HCT116 (cell line): Measurements from ENCODE around the gene SOCS3. TPM values are rescaled to one million over a fixed set of nuclear protein-coding genes. Genes with fewer than 3 reads are reported as not detected.

ENCODE experiments used
- ATAC-seq: fragments of 200-7000 bp; cut with Tn5 transposase; 2 replicates; pipeline ENCODE4 v1.9.1; 2020; ENCODE audit warnings: mild to moderate bottlenecking, moderate library complexity
- BruUV-seq: library from RNA; stranded (reverse); fragments of 400-500 nt; replicated peaks from 2 replicates; lab custom pipeline; 2021; lab: Mats Ljungman, UMichigan
- CTCF ChIA-PET: fragments of 300-600 bp; sonication (Branson Sonifier 250); formaldehyde crosslinking; loops from one replicate; lab custom pipeline; 2021; ENCODE audit warnings: antibody characterized with exemption; lab: Charles Lee
- POLR2A ChIA-PET: fragments of 300-600, 350-600 bp; sonication (Branson Sonifier 250); formaldehyde crosslinking; loops from one replicate; lab custom pipeline; 2021; ENCODE audit warnings: antibody characterized with exemption; lab: Charles Lee
- RAD21 ChIA-PET, 2 experiments: fragments of 300-600 bp; sonication (Branson Sonifier 250); formaldehyde crosslinking; loops; one replicate each; lab custom pipeline; 2023; ENCODE audit warnings: low total read pairs in 2 of 2; ENCODE audit not compliant: uncharacterized antibody in 2 of 2, unreplicated experiment in 2 of 2, low non-redundant PET in 1 of 2; lab: Charles Lee
- DNase-seq: peaks from one replicate; pipeline ENCODE4 v3.0.0-alpha.2; 2010; ENCODE audit warnings: low read depth, low spot score
- H2AFZ ChIP-seq: fragments of 200-600 bp; shearing (Covaris generic), sonication (generic); 2 replicates; pipeline ENCODE4 v1.6.1; 2017; ENCODE audit warnings: low read depth, mixed run types, mixed read lengths, antibody characterized with exemption, low read length; ENCODE audit not compliant: poor library complexity, severe bottlenecking
- H3K27ac ChIP-seq: 2 replicates; pipeline ENCODE4 v1.5.1; 2012; ENCODE audit warnings: low read depth, low read length
- H3K27me3 ChIP-seq: fragments of 200-600 bp; sonication (generic); 2 replicates; pipeline ENCODE4 v1.6.1; 2016; ENCODE audit warnings: mixed run types, low read length, mixed read lengths; ENCODE audit not compliant: insufficient read depth
- H3K36me3 ChIP-seq, 2 experiments: fragments of 200-500 bp in 1 of 2; fragments of 200-600 bp in 1 of 2; sonication (Bioruptor generic) in 1 of 2; sonication (generic) in 1 of 2; 2 replicates each; pipeline versions ENCODE4 v1.5.1 to v1.6.1; 2014 to 2016; ENCODE audit warnings: low read length in 2 of 2, inconsistent platforms in 1 of 2, mixed read lengths in 1 of 2, mixed run types in 1 of 2; ENCODE audit not compliant: insufficient read depth in 2 of 2, control insufficient read depth in 1 of 2
- H3K4me1 ChIP-seq, 2 experiments: fragments of 200-600 bp in 1 of 2; sonication (generic) in 1 of 2; 2 replicates each; pipeline versions ENCODE4 v1.5.1 to v1.6.1; 2012 to 2017; ENCODE audit warnings: low read length in 2 of 2, inconsistent platforms in 1 of 2, mild to moderate bottlenecking in 1 of 2, mixed read lengths in 1 of 2, mixed run types in 1 of 2, moderate library complexity in 1 of 2; ENCODE audit not compliant: insufficient read depth in 2 of 2, control insufficient read depth in 1 of 2
- H3K4me2 ChIP-seq: fragments of 200-600 bp; sonication (generic); 2 replicates; pipeline ENCODE4 v1.6.1; 2017; ENCODE audit warnings: mixed run types, low read length, mixed read lengths
- H3K4me3 ChIP-seq, 2 experiments: fragments of 200-600 bp in 1 of 2; sonication (generic) in 1 of 2; replicated peaks in 1 of 2; 2 replicates each; pipeline ENCODE4 v1.5.1; 2011 to 2016; ENCODE audit warnings: low read length in 2 of 2, control low read depth in 1 of 2, low read depth in 1 of 2, mild to moderate bottlenecking in 1 of 2, mixed read lengths in 1 of 2, mixed run types in 1 of 2
- H3K79me2 ChIP-seq: fragments of 200-600 bp; sonication (generic); 2 replicates; pipeline ENCODE4 v1.6.1; 2017; ENCODE audit warnings: mild to moderate bottlenecking, mixed run types, low read length, moderate library complexity, mixed read lengths; ENCODE audit not compliant: insufficient read depth
- H3K9ac ChIP-seq: fragments of 200-600 bp; sonication (generic); 2 replicates; pipeline ENCODE4 v1.6.1; 2016; ENCODE audit warnings: low read length, mixed read lengths
- H3K9me2 ChIP-seq: fragments of 200-600 bp; sonication (generic), shearing (Covaris generic); 2 replicates; pipeline ENCODE4 v1.6.1; 2017; ENCODE audit warnings: mixed run types, mild to moderate bottlenecking, moderate library complexity; ENCODE audit not compliant: insufficient read depth
- H3K9me3 ChIP-seq, 2 experiments: fragments of 200-500 bp in 1 of 2; fragments of 200-600 bp in 1 of 2; sonication (Bioruptor generic) in 1 of 2; sonication (generic) in 1 of 2; 2 replicates each; pipeline ENCODE4 v1.6.1; 2014 to 2017; ENCODE audit warnings: low read length in 2 of 2, mixed read lengths in 2 of 2, inconsistent platforms in 1 of 2, low read depth in 1 of 2, mild to moderate bottlenecking in 1 of 2, mixed run types in 1 of 2, moderate library complexity in 1 of 2; ENCODE audit not compliant: control insufficient read depth in 1 of 2, insufficient read depth in 1 of 2
- H4K20me1 ChIP-seq: fragments of 200-600 bp; sonication (generic), shearing (Covaris generic); 2 replicates; pipeline ENCODE4 v1.6.1; 2017; ENCODE audit warnings: mixed run types, mild to moderate bottlenecking, moderate library complexity; ENCODE audit not compliant: insufficient read depth
- CBX3 ChIP-seq: IDR thresholded peaks from 2 replicates; pipeline ENCODE4 v1.6.1; 2012; ENCODE audit warnings: low read depth
- CEBPB ChIP-seq: IDR thresholded peaks from 2 replicates; pipeline ENCODE4 v1.6.1; 2012; ENCODE audit warnings: low read depth
- EGR1 ChIP-seq: IDR thresholded peaks from 2 replicates; pipeline ENCODE4 v1.6.1; 2012; ENCODE audit warnings: low read depth
- ELF1 ChIP-seq: IDR thresholded peaks from 2 replicates; pipeline ENCODE4 v1.6.1; 2012; ENCODE audit warnings: low read depth, borderline replicate concordance
- EZH2 ChIP-seq: fragments of 200-600 bp; sonication (generic); IDR thresholded peaks from 2 replicates; pipeline ENCODE4 v1.6.1; 2017; ENCODE audit warnings: antibody characterized with exemption, mixed run types
- EZH2phosphoT487 ChIP-seq: fragments of 200-600 bp; IDR thresholded peaks from 2 replicates; pipeline ENCODE4 v1.6.1; 2018; ENCODE audit warnings: antibody characterized with exemption, borderline replicate concordance
- FOSL1 ChIP-seq: IDR thresholded peaks from 2 replicates; pipeline ENCODE4 v1.6.1; 2012; ENCODE audit warnings: low read depth
- JUND ChIP-seq: IDR thresholded peaks from 2 replicates; pipeline ENCODE4 v1.6.1; 2012
- POLR2A ChIP-seq: IDR thresholded peaks from 2 replicates; pipeline ENCODE4 v1.7.0; 2011; ENCODE audit warnings: borderline replicate concordance; ENCODE audit not compliant: insufficient read depth, insufficient read length; ENCODE audit errors: extremely low read depth
- POLR2AphosphoS5 ChIP-seq: IDR thresholded peaks from 2 replicates; pipeline ENCODE4 v1.6.1; 2011; ENCODE audit warnings: mild to moderate bottlenecking, low read depth, low read length, moderate library complexity
- RAD21 ChIP-seq: IDR thresholded peaks from 2 replicates; pipeline ENCODE4 v1.6.1; 2012; ENCODE audit warnings: low read depth, mild to moderate bottlenecking
- REST ChIP-seq: IDR thresholded peaks from 2 replicates; pipeline ENCODE4 v1.6.1; 2012; ENCODE audit warnings: low read depth
- SIN3A ChIP-seq: IDR thresholded peaks from 2 replicates; pipeline ENCODE4 v1.6.1; 2012; ENCODE audit warnings: low read depth
- SP1 ChIP-seq: IDR thresholded peaks from 2 replicates; pipeline ENCODE4 v1.6.1; 2012; ENCODE audit warnings: low read depth
- SRF ChIP-seq: IDR thresholded peaks from 2 replicates; pipeline ENCODE4 v1.6.1; 2012; ENCODE audit warnings: low read depth
- TCF7L2 ChIP-seq: IDR thresholded peaks from 2 replicates; pipeline ENCODE4 v1.7.0; 2011; ENCODE audit warnings: borderline replicate concordance, inconsistent platforms; ENCODE audit not compliant: insufficient read depth, insufficient read length; ENCODE audit errors: extremely low read depth
- YY1 ChIP-seq: IDR thresholded peaks from 2 replicates; pipeline ENCODE4 v1.6.1; 2011; ENCODE audit warnings: low read length, low read depth, moderate library complexity, mild to moderate bottlenecking; ENCODE audit not compliant: insufficient replicate concordance; ENCODE audit errors: extremely low read depth
- ZBTB33 ChIP-seq: IDR thresholded peaks from 2 replicates; pipeline ENCODE4 v1.6.1; 2011; ENCODE audit warnings: mild to moderate bottlenecking, low read length, moderate library complexity; ENCODE audit not compliant: insufficient replicate concordance; ENCODE audit errors: extremely low read depth
- ZFX ChIP-seq: fragments of 450-650 bp; IDR thresholded peaks from 2 replicates; pipeline ENCODE4 v1.6.1; 2017
- ZNF274 ChIP-seq: fragments of 200-500 bp; sonication (Bioruptor generic); IDR thresholded peaks from 2 replicates; pipeline ENCODE4 v1.6.1; 2014; ENCODE audit warnings: mild to moderate bottlenecking, low read depth, low read length, inconsistent platforms
- intact Hi-C: fragments of 100-400 bp; cut with micrococcal nuclease; formaldehyde crosslinking; loops from 2 replicates; pipeline ENCODE4 v1.10.0; 2022
- total RNA-seq: library from RNA; stranded (reverse); gene quantifications from one replicate; pipeline ENCODE4 v1.2.1, GENCODE V29; 2021; ENCODE audit not compliant: unreplicated experiment
- TF ChIP-seq, protein P1 (sequence below): IDR thresholded peaks from 2 replicates; pipeline ENCODE4 v1.6.1; 2012
- TF ChIP-seq, protein P2 (sequence below): IDR thresholded peaks from 2 replicates; pipeline ENCODE4 v1.6.1; 2012

SOCS3 gene
- total RNA-seq, 1 experiment from 2014 or later = 26.7 TPM

GRCh38 chr17:78315355-78316114 lies 44.3 kb downstream of the SOCS3 start:
- ATAC-seq (peak; percentile 56), DNase-seq (peak; percentile 88)
- Histone ChIP-seq H3K4me1 (peaks cover 52 to 83% of the 10 kb centered on the region in 2 experiments), H3K27me3 (no peaks in the 10 kb centered on the region), H3K36me3 (no peaks in the 10 kb centered on the region), H3K9me2 (no peaks in the 10 kb centered on the region), H3K9me3 (no peaks in the 10 kb centered on the region), H3K4me2 (peak overlapping the region; percentile 88), H3K4me3 (peak overlapping the region; percentile 57 to 60), H3K79me2 (no peaks in the 10 kb centered on the region), H3K9ac (peak overlapping the region; percentile 77), H3K27ac (peak overlapping the region; percentile 99), H4K20me1 (no peaks in the 10 kb centered on the region), H2AFZ (no peak overlapping the region)
- intact Hi-C loops = loop anchor here (2.0 kb wide), 2 partner anchors 27 to 45 kb away; partner anchors contain the start of gene SOCS3
- POLR2A ChIA-PET = interaction anchor here (0.6 to 3.9 kb wide), 11 partner anchors 9 to 608 kb away, joined by 3 to 21 read pairs (median 4); partner anchors contain the start of gene SOCS3
- CTCF ChIA-PET = interaction anchor here (1.4 to 3.4 kb wide), 10 partner anchors 10 to 176 kb away, joined by 3 to 15 read pairs (median 6); partner anchors contain the start of gene SOCS3
- TSS peak; percentile 83 for BruUV-seq
- RAD21 ChIA-PET = interaction anchor here (1.0 to 2.1 kb wide), 5 partner anchors 13 to 106 kb away, joined by 3 to 6 read pairs (median 3); no protein-coding TSS in a partner anchor
- TF ChIP-seq YY1 (peak; percentile 82), EZH2phosphoT487 (no peak), SRF (no peak), SP1 (peak; percentile 88), CEBPB (no peak), CBX3 (no peak; the same call in 1 of the 2 replicates), POLR2AphosphoS5 (peak; percentile 79), ZBTB33 (peak; percentile 76), TCF7L2 (no peak), SIN3A (no peak), POLR2A (peak; percentile 20), ZNF274 (no peak), EZH2 (no peak), JUND (peak; percentile 91), RAD21 (peak; percentile 65), ZFX (no peak), REST (no peak), EGR1 (peak; percentile 91), ELF1 (no peak), FOSL1 (peak; percentile 93)
- TF ChIP-seq, protein P1, sequence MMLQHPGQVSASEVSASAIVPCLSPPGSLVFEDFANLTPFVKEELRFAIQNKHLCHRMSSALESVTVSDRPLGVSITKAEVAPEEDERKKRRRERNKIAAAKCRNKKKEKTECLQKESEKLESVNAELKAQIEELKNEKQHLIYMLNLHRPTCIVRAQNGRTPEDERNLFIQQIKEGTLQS = no peak
- TF ChIP-seq, protein P2, sequence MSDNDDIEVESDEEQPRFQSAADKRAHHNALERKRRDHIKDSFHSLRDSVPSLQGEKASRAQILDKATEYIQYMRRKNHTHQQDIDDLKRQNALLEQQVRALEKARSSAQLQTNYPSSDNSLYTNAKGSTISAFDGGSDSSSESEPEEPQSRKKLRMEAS = peak; percentile 93
